GM18517 (cell line): ENCODE measurements around the gene RBFOX2.

ENCODE experiments used
- ATAC-seq: cut with Tn5 transposase; IDR thresholded peaks from one replicate; pipeline ENCODE4 v1.9.1; 2021; ENCODE audit warnings: mild to moderate bottlenecking, moderate library complexity; ENCODE audit not compliant: unreplicated experiment

RBFOX2 gene

DNA sequence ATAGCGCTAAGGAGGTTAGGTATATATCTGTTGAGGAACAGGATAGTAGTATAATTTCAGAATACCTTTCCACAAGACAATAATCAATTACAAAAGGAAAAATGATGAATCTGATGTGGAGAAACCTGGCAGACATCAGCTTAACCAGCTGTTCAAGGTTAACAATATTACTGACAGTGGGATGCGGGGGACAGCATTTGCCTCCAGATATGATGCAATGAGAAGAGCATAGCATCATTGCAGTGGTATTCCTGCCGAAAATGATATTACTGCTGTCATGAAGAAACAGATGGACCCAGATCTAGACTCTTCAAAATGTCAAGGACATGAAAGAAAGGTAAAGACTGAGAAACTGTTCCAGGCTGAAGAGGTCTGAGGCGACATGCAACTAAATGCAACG lies 49.7 kb downstream of the RBFOX2 start:
- no peak for ATAC-seq

GRCh38 chr22:35978201-35978600 lies 50.4 kb downstream of the RBFOX2 start:
- ATAC-seq = no peak

DNA sequence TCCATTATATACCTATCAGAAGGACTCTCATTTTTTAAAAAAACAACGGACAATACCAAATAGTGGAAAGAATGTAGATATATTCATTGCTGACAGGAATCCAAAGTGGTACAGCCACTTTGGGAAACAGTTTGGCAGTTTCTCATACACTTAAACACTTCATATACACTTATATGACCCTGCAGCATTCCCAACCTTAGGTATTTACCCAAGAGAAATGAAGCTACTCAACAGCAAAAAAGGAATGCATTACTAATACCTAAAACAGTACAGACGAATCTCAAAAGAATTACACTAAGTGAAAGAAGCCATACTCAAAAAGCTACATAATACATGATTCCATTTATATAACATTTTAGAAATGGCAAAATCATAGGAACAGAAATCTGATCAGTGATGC lies 51.5 kb downstream of the RBFOX2 start:
- no peak for ATAC-seq

GRCh38 chr22:35973388-35973787 lies 55.2 kb downstream of the RBFOX2 start:
- ATAC-seq = no peak

DNA sequence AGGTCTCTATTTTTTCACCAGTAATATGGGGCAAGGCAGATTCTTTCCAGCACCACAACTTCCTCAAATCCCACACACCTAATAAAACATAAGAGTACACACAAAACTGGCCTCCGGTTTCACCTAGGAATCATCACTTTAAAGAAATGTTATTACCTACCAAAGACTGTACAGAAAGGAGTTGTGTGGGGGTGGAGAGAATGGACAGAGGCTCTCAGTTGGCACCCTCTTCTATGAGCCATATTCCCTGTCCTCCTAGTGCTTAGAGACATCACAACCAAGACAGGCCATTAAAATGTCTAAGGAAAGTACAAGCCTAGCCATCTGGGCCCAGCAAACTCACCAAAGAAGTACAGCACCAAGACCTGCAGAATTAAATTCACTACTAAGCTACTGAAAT lies 56.1 kb downstream of the RBFOX2 start:
- ATAC-seq = no peak

DNA sequence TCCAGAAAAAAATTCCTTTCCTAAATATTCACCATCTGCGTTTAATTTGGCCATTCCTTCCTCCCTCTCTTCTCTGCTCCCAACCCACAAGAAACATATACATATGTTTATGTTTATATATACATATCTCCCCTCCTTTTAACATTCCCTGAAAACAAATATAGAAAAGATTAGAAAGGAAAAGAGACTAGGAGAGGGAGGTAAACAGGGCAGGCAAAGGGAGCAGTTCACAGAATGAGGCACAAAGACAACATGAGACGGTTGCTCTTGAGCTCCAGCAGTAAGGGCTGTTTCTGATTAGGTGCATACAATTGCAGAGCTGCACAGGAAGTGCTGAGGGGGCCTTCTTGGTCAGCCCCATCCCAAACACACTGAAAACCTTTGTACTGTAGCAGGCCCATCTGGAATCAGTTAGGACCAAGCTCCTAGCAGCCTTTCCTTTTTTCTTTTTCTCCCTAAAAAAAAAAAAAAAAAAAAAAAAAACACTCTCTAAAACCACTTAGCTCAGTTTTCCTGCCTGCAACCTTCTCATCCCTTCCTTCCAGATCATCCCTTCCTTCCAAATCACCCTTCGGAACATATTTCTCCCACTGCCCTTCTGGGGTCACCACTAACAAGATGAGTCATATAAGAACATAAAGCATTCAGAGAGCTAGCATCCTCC lies 57.0 kb downstream of the RBFOX2 start:
- no peak for ATAC-seq

- ATAC-seq = no peak
Observed at GRCh38 chr22:35970616-35971455, 57.8 kb downstream of the RBFOX2 start.

GRCh38 chr22:35967046-35967397 lies 61.6 kb downstream of the RBFOX2 start:
- ATAC-seq = no peak

DNA sequence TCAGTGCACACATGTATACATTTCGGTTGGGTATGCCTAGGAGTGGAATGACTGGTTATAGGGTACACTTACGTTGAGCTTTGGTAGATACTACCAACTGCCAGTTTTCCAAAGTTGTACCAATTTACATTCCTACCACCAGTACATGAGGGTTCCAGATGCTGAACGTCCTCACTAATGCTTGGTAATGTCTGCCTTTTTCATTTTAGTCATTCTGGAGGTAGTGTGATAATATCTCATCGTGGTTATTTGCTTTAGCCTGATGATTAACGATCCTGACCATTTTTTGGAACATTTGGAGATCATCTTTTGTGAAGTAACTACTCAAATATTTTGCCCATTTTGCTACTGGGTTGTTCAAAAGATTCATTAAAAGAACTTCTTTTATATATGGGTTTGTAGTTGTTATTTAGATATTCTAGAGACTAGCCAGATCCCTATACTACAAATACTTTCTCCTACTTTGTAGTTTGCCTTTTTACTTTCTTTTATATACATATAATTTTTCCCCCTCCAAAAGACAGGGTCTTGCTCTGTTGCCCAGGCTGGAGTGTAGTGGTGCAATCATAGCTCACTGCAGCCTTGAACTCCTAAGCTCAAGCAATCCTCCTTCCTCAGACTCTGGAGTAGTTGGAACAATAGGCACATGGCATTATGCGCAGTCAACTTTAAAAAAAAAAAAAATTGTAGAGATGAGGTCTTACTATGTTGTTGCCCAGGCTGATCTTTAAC lies 62.1 kb downstream of the RBFOX2 start:
- ATAC-seq = no peak

- ATAC-seq = no peak
Observed at GRCh38 chr22:35963237-35963810, 65.3 kb downstream of the RBFOX2 start.

GRCh38 chr22:35961480-35962295 lies 66.9 kb downstream of the RBFOX2 start:
- no peak for ATAC-seq

- ATAC-seq = no peak
Observed at GRCh38 chr22:35960854-35961253, 67.8 kb downstream of the RBFOX2 start.

DNA sequence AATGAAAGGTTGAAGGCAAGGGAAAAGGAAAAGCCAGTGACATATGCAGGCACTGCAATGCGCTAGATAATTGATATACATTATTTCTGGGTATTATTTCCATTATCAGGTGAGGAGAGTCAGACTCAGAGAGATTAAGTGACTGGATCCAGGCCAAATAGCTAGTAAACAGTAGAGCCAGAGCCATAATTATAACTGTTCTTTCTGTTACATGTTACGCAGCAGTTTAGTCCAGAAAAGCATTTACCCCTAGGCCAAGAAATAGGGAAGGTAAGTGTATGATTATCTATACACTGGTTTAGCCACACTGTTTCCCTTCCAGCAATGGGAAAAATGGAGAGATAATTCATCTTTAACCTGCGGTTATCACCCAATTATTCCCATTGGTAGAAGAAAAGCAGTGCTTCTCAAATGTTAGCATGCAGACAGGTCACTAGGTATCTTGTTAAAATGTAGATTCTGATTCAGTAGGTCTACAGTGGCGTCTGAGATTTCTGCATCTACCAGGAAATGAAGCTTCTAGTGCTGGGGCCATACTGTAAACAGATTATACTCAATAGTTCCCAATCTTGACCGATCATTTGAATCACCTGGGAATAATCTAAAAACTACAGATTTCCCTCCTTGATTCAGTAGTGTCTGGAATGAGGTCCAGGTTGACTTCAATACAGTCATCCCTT lies 69.4 kb downstream of the RBFOX2 start:
- no peak for ATAC-seq

DNA sequence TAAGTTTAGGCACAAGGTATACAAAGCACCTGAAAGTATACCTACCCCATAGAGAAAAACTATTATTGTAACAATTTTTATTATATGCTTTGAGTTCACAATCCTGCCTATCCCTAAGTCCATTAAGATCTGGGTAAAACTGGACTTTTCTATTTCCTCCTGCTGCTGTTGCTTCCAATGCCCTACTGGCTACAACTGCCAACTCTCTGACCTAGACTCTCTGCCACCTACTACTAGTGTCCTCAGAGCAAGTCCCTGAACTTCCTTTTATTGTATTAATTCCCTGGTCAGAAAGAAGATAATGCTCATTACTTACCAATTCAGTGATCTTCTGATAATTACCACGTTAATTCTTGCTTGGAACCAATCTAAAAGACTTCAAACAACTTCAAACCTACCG lies 70.3 kb downstream of the RBFOX2 start:
- ATAC-seq = no peak

GRCh38 chr22:35957589-35957988 lies 71.0 kb downstream of the RBFOX2 start:
- ATAC-seq = no peak

DNA sequence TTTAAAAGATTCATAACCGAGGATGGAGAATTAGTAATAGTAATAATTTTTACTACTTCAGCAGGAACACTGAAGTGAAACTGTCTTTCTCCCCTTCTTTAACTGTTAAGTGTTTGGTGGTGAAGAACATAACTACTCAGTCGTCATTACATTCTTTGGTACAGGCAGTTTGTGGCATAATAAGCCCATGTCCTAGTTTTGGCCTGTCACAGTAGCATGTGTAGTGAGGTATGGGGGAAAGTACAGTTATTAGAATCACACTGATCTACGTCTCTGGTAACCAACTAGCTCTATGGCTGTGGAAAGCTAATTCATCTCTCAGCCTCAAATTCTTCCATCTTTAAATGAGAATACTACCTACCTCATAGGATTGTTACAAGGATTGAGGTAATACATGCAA lies 71.8 kb downstream of the RBFOX2 start:
- no peak for ATAC-seq

GRCh38 chr22:35955546-35955945 lies 73.1 kb downstream of the RBFOX2 start:
- no peak for ATAC-seq

GRCh38 chr22:35952576-35952975 lies 76.0 kb downstream of the RBFOX2 start:
- no peak for ATAC-seq

- no peak for ATAC-seq
Observed at GRCh38 chr22:35950262-35950661, 78.4 kb downstream of the RBFOX2 start.

GRCh38 chr22:35949243-35949642 lies 79.4 kb downstream of the RBFOX2 start:
- no peak for ATAC-seq
